Measurements from ENCODE around the gene MAPRE3. TPM values are rescaled to one million over a fixed set of nuclear protein-coding genes. Genes with fewer than 3 reads are reported as not detected.

The MAPRE3 gene
- total RNA-seq, 2 donors from 2014 or later = 9.3 to 15.8 TPM

GRCh38 chr2:27019931-27020855 is 49.8 kb downstream of the MAPRE3 start:
- Histone ChIP-seq H3K4me1 (peaks cover 8% of the 10 kb centered on the region), H3K27me3 (no peaks in the 10 kb centered on the region), H3K4me3 (no peak overlapping the region), H3K36me3 (replicated peaks in 1 of 2; ENCODE audit: insufficient read depth in 1 of 2, low read depth in 2 of 2) (no peaks in the 10 kb centered on the region), H3K9me3 (no peaks in the 10 kb centered on the region), H3K27ac (no peak overlapping the region)
- ATAC-seq = peak; percentile 16
- intact Hi-C loops (cut with DNase I) = loop anchor here (5.0 kb wide), 1 partner anchor 58 kb away; no protein-coding TSS in a partner anchor
- peak in 3 of 4 donors; percentile 43 to 53 (median 49) for DNase-seq
- TF ChIP-seq CTCF (IDR thresholded peaks at IDR 0.05) (no peak), POLR2A (IDR thresholded peaks at IDR 0.05) (no peak)
- 65% methylated on average over 9 of the region's 9 CpGs for WGBS, 2 donors

GRCh38 chr2:27021253-27022049 is 51.0 kb downstream of the MAPRE3 start:
- no peaks in the 10 kb centered on the region for H3K27me3 ChIP-seq
- no peaks in the 10 kb centered on the region for H3K36me3 ChIP-seq (replicated peaks in 1 of 2; ENCODE audit: insufficient read depth in 1 of 2, low read depth in 2 of 2)
- H3K4me1 ChIP-seq = no peaks in the 10 kb centered on the region
- WGBS, 2 donors = 80 to 84% methylated on average over 11 of the region's 11 CpGs
- DNase-seq (no peak), ATAC-seq (no peak)
- intact Hi-C loops (cut with DNase I) = no loop called here
- H3K9me3 ChIP-seq = no peaks in the 10 kb centered on the region
- H3K4me3 ChIP-seq = no peak overlapping the region
- no peak overlapping the region for H3K27ac ChIP-seq
- TF ChIP-seq POLR2A (IDR thresholded peaks at IDR 0.05) (no peak), CTCF (IDR thresholded peaks at IDR 0.05) (no peak)

- no peak for ATAC-seq
- no peaks in the 10 kb centered on the region for H3K4me1 ChIP-seq
- no peaks in the 10 kb centered on the region for H3K36me3 ChIP-seq (replicated peaks in 1 of 2; ENCODE audit: insufficient read depth in 1 of 2, low read depth in 2 of 2)
These were observed 53.3 kb downstream of the MAPRE3 start for GRCh38 chr2:27023740-27024139.

GRCh38 chr2:27024188-27024587 is 53.8 kb downstream of the MAPRE3 start:
- H3K9me3 ChIP-seq = no peaks in the 10 kb centered on the region
- DNase-seq = no peak
- no peaks in the 10 kb centered on the region for H3K27me3 ChIP-seq
- H3K4me3 ChIP-seq = no peak overlapping the region
- H3K27ac ChIP-seq = no peak overlapping the region
- no peak for TF ChIP-seq POLR2A (IDR thresholded peaks at IDR 0.05)
- no peak for ATAC-seq
- intact Hi-C loops (cut with DNase I) = no loop called here
- 81 to 87% methylated on average over 15 to 18 of the region's 18 CpGs for WGBS, 2 donors
- no peaks in the 10 kb centered on the region for H3K36me3 ChIP-seq (replicated peaks in 1 of 2; ENCODE audit: insufficient read depth in 1 of 2, low read depth in 2 of 2)
- H3K4me1 ChIP-seq = no peaks in the 10 kb centered on the region

More at GRCh38 chr2:27023740-27024139, 53.3 kb downstream of the MAPRE3 start:
- intact Hi-C loops (cut with DNase I) = no loop called here
- Histone ChIP-seq H3K9me3 (no peaks in the 10 kb centered on the region), H3K27ac (no peak overlapping the region), H3K27me3 (no peaks in the 10 kb centered on the region), H3K4me3 (no peak overlapping the region)
- 85 to 88% methylated on average over 7 of the region's 7 CpGs for WGBS, 2 donors
- DNase-seq = no peak
- TF ChIP-seq POLR2A (IDR thresholded peaks at IDR 0.05) (no peak), CTCF (IDR thresholded peaks at IDR 0.05) (no peak)

GRCh38 chr2:27024812-27025211 is 54.4 kb downstream of the MAPRE3 start:
- no peaks in the 10 kb centered on the region for H3K4me1 ChIP-seq
- no peak for DNase-seq
- 85 to 92% methylated on average over 12 of the region's 12 CpGs for WGBS, 2 donors
- H3K36me3 ChIP-seq (replicated peaks in 1 of 2; ENCODE audit: insufficient read depth in 1 of 2, low read depth in 2 of 2) = no peaks in the 10 kb centered on the region
- H3K27me3 ChIP-seq = no peaks in the 10 kb centered on the region
- no peak for ATAC-seq
- TF ChIP-seq POLR2A (IDR thresholded peaks at IDR 0.05) (no peak), CTCF (IDR thresholded peaks at IDR 0.05) (no peak)
- no peaks in the 10 kb centered on the region for H3K9me3 ChIP-seq
- H3K27ac ChIP-seq = no peak overlapping the region
- H3K4me3 ChIP-seq = no peak overlapping the region
- intact Hi-C loops (cut with DNase I) = no loop called here

Measured in body of pancreas (tissue), 4 donors.